DMS53 treated with DMSO at 0.1 percent for 48 hours (cell line): ENCODE results near the gene NR2F1-AS1.
"Not testable (repeated sequence)": the region's sequence is repeated elsewhere in the genome, so short reads cannot be mapped to it uniquely, and the experiment has no call there.

Experiments
- DNase-seq: peaks from one replicate; lab custom pipeline; 2025; ENCODE audit not compliant: unreplicated experiment; lab: John Stamatoyannopoulos, UW

The NR2F1-AS1 gene

DNA sequence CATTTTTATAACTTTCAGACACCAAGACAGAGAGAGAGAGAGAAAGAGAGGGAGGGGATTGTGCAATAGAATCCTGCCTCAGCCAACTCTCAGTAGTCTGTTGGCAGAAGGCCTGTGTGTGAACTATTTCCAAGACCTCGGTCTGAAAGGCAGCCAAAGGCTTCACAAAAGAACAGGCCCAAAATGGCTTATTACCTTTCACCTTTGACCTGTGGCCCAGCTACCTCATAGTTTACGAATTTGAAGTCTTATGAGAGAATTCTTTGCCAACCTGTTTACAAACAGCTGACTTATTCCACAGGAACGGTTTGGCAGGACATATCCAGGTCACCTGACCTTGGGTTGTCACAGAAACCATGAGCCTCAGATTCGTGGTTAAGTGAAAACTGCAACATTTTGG, 48.6 kb downstream of the NR2F1-AS1 start:
- no peak for DNase-seq

DNA sequence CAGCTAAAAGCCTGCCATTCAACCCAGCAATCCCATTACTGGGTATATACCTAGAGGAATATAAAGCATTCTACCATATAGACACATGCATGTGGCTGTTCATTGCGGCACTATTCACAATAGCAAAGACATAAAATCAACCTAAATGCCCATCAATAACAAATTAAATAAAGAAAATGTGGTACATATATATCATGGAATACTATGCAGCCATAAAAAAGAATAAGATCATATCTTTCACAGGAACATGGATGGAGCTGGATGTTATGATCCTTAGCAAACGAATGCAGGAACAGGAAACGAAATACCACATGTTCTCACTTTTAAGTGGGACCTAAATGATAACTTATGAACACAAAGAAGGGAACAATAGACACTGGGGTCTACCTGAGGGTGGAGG, 59.2 kb downstream of the NR2F1-AS1 start:
- not testable (repeated sequence) for DNase-seq

DNA sequence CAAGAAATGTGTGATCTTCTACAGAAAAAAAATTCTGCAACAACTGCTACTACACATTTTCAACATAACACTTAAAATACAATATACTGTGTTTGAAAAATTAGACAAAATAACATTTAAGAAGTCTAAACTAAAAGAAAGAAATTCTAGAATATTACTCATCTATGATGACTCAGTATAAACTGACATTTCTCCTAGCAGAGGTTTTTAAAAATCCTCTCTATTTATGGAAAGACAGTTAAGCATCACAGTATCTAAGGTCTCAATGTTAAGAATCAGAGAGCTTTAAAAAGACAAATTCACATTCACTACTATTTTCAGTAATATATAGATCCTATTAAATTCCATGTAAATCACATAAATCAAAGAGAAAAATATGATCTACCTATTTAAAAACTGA, 61.3 kb downstream of the NR2F1-AS1 start:
- DNase-seq: no peak

DNA sequence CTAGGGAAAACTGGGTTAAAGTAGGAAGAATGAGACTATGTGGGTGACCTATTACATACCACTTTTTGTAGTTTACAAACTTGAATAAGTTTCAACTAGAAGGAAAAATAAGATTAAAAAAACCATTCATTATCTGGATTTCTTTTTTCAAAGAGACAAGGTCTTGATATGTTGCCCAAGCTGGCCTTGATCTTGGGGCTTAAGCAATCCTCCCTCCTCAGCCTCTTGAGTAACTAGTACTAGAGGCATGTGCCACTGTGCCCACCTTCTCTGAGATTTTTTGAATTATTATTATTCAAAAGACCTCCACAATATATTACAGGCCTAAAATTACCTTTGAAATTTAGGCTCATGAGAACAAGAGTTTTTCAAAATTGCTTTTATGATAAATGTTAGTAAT, 63.2 kb downstream of the NR2F1-AS1 start:
- DNase-seq: no peak

DNA sequence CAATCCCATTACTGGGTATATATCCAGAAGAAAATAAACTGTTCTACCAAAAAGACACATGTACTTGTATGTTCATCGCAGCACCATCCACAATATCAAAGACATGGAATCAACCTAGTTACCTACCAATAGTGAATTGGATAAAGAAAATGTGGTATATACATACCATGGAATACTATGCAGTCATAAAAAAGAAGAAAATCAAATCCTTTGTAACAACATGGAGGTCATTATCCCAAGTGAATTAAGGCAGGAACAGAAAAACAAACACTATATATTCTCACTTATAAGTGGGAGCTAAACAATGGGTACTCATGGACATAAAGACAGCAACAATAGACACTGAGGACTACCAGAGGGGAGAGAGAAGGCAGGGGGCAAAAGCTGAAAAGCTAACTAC, 67.7 kb downstream of the NR2F1-AS1 start:
- no peak for DNase-seq

DNA sequence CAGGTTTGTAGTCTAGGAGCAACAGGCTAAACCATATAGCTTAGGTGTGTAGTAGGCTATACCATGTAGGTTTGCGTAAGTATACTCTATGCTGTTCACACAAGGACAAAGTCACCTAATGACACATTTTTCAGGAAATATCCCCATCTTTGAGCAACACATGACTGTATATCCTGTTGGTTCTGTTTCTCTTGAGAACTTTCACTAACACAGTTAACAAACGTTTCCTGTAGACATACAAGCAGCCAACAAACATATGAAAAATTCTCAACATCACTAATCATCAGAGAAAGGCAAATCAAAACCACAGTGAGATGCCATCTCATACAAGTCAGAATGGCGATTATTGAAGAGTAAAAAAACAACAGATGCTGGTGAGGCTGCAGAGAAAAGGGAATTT, 68.2 kb downstream of the NR2F1-AS1 start:
- no peak for DNase-seq

DNA sequence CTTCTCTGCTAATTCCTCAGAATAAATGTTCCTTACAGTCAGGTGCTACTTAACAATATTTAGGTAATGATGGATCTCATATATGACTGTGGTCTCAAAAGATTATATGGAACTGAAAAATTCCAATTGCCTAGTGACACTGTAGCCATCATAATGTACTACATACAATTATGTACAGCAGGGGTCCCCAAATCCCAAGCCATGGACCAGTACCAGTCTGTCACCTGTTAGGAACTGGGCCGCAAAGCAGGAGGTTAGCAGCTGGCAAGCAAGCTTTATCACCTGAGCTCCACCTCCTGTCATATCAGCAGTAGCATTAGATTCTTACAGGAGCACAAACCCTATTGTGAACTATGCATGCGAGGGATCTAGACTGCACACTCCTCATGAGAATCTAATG, 69.6 kb downstream of the NR2F1-AS1 start:
- DNase-seq: no peak

DNA sequence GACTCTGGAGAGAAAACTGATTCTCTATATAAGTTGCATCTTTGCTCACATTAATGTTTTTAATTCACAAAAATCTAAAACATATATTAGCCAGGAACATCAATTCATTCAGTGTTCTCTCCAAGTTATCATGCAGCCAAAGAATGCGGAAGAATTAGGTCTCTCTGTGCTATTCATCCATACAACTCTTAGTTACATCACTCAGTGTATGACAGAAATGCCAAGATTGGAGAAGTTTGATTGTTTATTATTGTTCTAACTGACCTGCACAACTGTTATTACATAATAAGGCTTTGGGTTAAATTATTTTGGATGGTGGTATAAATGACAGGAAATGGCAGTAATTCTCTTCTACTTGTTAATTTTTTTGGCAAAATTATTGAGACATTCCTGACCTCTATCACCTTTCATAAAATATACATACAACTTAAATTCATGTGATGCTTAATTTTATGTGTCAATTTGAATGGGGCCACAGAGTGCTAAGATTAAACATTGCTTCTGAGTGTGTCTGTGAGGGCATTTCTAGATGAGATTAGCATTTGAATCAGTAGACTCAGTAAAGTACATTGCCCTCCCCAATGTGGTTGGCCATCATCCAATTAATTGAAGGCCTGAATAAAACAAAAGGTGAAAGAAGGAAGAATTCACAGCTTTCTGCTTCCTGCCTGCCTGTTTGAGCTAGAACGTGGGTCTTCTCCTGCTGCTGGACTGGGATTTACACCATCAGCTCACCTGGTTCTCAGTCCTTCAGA, 70.2 kb downstream of the NR2F1-AS1 start:
- DNase-seq: no peak

DNA sequence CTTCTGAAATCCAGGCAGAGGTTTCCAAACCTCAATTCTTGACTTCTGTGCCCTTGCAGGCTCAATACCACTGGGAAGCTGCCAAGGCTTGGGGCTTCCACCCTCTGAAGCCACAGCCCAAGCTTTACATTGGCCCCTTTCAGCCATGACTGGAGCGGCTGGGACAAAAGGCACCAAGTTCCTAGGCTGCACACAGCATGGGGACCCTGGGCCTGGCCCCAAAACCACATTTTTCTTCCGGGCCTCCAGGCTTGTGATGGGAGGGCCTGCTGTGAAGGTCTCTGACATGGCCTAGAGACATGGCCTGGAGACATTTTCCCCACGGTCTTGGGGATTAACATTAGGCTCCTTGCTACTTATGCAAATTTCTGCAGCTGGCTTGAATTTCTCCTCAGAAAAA, 75.5 kb downstream of the NR2F1-AS1 start:
- not testable (repeated sequence) for DNase-seq

DNA sequence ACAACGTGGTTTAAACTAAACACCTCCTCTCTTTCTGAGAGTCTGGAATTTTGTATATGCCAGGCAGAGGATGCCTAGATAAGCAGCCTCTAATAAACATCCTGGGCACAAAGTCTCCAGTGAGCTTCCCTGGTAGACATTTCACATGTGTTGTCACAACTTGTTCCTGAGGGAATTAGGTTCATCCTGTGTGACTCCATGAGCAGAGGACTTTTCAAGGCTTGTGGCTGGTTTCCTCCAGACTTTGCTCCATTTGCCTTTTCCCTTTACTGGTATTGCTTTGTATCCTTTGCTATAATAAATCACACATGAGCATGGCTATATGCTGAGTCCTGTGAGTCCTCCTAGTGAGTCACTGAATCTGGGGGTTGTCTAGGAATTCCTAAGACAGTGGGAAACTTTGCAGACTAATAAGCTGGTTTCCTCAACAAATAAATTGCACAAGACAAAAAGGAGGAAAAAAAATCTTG, 77.4 kb downstream of the NR2F1-AS1 start:
- no peak for DNase-seq

DNA sequence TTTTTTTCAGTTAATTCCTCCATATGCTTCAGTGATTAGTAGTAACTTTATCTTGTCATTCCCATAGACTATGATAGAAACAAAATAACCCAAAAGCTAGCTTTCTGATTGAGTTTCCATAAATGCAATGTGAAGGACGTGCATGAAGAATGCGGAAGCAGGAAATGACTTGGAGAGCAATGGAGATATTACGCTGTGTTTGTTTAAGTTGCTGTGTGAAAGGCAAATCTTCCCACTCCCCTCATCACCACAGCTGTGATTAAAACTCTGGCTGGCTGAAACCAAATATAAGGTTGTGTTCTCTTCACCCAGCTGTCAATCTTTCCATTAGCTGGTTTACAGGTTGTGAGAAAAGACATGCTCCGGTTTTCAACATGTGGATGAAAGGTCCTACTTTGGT, 83.9 kb downstream of the NR2F1-AS1 start:
- DNase-seq: no peak

DNA sequence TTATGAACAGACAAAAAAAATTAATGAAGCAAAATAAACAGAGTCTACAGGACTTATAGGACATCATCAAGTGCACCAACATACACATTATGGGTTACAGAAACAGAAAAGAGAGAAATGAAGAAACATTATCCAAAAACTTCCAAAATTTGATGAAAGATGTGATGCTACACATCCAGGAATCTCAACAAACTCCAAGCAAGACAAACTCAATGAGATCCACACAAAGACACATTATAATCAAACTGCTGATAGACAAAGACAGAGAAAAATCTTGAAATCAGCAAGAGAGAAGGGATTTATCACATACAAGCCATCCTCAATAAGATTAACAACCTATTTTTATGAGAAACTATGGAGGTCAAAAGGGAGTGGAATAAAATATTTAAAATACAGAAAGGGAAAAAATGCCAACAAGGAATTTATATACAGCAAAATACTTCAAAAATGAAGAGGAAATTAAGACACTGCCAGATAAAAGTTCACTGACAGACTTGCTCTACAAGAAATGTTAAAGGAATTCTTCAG, 101.0 kb downstream of the NR2F1-AS1 start:
- no peak for DNase-seq

DNA sequence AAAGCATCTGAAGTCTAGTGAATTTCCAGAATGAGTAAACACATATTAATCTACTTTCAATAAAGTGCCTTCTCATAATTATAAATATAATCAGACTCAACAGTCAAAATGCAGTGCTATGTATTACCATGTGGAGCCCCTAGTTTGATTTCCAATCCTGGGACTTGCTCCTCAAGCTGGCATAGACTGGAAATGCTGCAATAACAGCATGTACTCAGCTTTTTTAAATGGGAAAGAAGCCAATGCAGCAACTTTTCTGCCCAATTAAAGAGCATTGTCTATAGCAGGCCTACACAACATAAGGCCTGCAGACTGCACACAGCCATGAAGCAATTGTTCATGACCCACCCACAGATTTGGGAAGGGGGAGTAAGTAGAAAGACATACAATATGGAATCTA, 103.2 kb downstream of the NR2F1-AS1 start:
- no peak for DNase-seq

DNA sequence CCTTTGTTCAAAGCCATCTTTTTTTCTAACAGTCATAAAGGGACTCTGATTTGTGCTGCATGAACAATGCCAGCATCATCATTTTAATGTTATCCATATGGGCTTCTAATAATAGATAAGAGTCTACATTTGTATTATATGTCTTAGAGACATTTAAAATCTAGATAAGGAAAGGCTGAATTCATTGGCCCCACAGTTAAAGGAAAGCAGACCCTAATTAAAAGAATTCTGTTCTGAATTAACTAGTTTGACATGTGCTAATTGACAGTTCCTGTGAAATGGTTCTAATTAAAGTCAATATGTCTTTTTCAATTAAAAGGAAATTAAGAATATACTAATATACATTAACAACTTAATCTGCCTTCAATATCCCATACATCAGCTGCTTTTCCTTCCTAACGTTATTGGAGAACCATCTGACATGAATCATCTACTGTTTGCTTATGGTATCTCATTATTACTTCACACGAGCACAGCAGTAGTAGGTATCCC, 104.7 kb downstream of the NR2F1-AS1 start:
- peak; percentile 19 for DNase-seq

DNA sequence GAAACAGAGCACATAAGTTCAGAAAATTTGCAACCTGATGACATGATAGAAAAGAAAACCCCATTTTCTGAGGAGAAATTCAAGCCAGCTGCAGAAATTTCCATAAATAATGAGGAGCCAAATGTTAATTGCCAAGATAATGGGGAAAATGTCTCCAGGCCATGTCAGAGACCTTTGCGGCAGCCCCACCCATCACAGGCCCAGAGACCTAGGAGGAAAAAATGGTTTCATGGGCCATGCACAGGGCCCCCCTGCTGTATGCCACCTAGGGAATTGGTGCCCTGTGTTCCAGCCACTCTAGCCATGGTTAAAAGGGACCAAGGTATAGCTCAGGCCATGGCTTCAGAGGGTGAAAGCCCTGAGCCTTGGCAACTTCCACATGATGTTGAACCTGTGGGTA, 118.1 kb downstream of the NR2F1-AS1 start:
- DNase-seq: no peak

DNA sequence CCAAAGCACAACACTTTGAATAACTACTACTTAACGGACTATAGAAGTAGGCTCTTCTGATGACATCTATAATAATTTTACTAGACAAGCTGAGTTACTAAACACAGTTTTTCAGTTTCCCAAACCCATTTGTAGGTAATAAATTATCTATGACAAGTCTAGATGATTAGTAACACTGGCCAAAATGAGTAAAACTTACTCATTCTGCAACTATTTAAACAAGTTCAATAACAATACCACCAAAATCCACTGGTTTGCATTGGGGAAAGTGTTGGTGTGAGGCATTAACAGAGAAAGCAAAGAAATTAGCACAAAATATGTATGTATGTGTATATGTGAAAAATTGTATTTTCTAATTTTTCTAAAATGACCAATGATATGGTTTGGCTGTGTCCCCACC, 119.3 kb downstream of the NR2F1-AS1 start:
- DNase-seq: no peak

DNA sequence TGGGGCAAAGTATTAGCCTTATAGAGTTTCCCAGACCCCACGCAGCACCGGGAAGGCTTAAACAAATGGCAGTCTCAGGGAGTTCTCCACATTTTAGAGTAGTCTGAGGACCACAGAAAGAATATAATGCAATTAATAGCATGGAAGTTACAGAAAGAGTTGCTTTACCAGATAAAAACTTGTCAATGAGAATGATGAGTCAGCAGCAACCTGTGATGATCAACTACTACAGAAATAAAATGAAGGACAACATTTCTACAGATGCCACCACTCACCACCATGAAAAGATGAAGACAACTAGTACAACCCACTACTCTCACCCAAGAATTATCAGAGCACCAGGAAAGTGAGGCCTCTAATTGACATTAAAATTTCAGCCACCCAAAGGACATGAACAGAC, 120.7 kb downstream of the NR2F1-AS1 start:
- DNase-seq: no peak

DNA sequence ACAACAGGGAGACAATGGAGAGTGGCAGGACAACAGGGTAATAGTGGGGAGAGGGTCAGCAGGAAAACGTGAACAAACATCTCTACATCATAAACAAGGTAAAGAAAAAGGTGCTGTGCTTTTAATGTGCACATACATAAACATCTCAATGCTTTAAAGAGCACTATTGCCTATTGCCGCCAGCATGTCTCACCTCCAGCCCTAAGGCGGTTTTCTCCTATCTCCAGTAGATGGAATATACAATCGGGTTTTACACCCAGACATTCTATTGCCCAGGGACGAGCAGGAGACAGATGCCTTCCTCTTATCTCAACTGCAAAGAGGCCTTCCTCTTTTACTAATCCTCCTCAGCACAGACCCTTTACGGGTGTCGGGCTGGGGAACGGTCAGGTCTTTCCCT, 124.2 kb downstream of the NR2F1-AS1 start:
- not testable (repeated sequence) for DNase-seq

DNA sequence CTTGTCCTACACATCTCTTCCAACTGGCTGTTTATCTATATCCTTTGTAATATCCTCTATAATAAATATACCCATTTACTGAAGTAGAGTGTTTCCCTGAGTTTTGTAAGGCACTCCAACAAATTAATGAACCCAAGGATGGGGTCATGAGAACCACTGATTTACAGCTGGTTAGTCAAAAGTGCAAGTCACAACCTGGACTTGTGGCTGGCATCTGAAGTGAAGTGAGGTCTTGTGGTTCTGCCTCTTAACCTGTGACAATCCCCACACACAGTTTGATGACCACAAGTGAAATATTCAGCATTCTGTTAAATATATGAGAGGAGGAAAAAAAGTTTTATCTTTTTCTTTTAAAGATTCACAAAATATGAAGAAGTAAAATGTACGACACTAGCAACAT, 126.1 kb downstream of the NR2F1-AS1 start:
- DNase-seq: no peak

DNA sequence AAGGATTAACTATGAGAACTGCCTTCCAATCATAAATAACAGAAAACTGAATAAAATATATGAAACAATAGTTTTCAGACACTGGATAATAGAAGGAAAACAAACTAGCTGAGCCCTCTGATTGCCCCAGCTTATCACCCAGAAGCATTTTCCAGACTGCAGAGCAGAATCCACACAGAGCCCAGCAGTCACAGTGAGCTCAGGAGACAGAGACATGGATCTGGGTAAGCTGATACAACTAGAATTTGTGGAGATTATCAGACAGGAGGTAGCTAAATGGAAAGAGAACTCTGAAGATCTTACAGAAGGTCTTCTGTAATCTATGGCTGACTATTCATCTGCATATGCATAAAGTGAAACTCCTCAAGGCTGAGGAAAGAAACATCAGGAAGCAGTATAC, 128.8 kb downstream of the NR2F1-AS1 start:
- no peak for DNase-seq

DNA sequence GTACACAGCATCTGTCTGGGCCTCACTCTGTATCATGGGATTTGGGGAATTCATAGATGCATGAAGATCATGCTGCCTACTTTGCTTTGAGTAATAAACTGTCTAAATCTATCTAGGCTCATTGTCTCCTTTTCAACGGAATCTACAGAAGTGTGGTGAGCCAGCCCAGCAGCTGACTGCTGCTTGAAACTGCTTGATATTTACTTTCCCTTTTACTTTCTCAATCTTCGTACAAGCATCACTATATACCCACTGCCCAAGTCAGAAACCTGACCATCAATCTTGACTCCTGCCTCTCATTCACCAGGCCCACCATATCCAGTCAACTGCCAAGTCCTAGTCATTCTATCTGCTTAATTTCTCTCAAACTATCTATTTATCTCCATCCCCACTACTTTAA, 142.9 kb downstream of the NR2F1-AS1 start:
- no peak for DNase-seq

DNA sequence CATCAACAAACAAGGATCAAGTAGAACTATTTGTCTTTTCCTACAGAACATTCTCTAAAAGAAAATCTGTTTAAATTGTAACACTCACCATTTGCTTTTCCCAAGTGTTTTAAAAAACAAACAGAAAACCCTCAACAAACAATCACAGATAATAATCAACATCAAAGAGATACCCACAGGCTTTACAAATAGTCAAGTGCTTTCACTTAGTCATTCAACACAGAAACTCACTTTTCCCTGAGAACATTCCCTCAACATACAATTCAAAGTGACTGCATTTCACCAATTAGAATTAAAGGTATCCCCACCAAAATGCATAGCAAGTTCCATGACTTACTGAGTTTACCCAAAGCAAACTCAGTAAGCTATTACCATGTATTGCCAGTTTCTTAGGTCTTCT, 144.9 kb downstream of the NR2F1-AS1 start:
- DNase-seq: peak; percentile 42

DNA sequence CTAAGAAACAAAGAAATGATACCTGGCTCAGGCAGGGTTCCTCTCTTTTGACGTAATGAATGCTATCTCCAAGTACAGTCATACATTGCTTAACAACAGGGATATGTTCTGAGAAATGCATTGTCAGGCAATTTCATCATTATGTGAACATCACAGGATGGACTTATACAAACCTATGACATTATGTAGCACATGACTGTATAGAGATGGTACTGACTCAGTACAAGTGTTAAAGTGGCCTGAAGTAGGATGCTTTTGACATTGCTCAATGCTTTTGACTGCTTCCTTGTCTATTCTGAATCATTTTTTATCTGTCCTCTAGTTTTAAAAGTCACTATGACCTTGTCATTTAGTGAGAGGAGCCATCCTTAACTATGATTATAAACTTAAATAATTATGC, 147.6 kb downstream of the NR2F1-AS1 start:
- DNase-seq: no peak
